ENCODE measurements around the gene FBL.

DNA sequence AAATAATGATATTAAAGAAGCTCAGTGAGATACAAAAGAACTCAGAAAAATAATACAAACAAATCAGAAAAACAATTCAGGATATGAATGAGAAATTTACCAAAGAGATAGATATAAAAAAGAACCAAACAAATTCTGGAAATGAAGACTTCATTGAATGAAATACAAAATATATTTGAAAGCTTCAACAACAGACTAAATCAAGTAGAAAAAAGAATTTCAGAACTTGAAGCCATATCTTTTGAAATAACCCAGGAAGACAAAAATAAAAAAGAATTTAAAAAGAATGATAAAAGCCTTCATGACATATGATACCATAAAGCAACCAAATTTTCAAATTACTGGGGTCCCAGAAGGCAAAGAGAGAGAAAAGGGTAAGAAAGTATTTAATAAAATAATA, 57.9 kb downstream of the FBL start:
- TF ChIP-seq CTCF (IDR thresholded peaks at IDR 0.05; ENCODE audit: low read depth, low read length, poor library complexity, severe bottlenecking) (no peak), EZH2phosphoT487 (IDR thresholded peaks at IDR 0.05; ENCODE audit: borderline replicate concordance, low read length) (no peak)
